Subcutaneous abdominal adipose tissue (tissue), 5 donors: Measurements from ENCODE around the gene RFX2.
"Not testable (repeated sequence)": the region's sequence is repeated elsewhere in the genome, so short reads cannot be mapped to it uniquely, and the experiment has no call there.

Source experiments
- H3K27ac ChIP-seq: one replicate; pipeline ENCODE4 v1.7.0; 2013; ENCODE audit warnings: low read depth, mild to moderate bottlenecking, inconsistent platforms, low read length, moderate library complexity
- H3K27me3 ChIP-seq, 5 donors: one replicate each; pipeline ENCODE4 v1.7.0; 2013; ENCODE audit warnings: low read length in 5 of 5, inconsistent platforms in 1 of 5; ENCODE audit not compliant: control insufficient read depth in 5 of 5, insufficient read depth in 4 of 5
- H3K36me3 ChIP-seq, 5 donors: one replicate each; pipeline ENCODE4 v1.7.0; 2013; ENCODE audit warnings: low read length in 5 of 5; ENCODE audit not compliant: control insufficient read depth in 5 of 5, insufficient read depth in 5 of 5
- H3K4me1 ChIP-seq, 5 donors: one replicate each; pipeline ENCODE4 v1.7.0; 2013; ENCODE audit warnings: low read length in 5 of 5, mild to moderate bottlenecking in 3 of 5, moderate library complexity in 1 of 5; ENCODE audit not compliant: control insufficient read depth in 5 of 5, insufficient read depth in 5 of 5
- H3K4me3 ChIP-seq, 5 donors: one replicate each; pipeline ENCODE4 v1.7.0; 2013; ENCODE audit warnings: low read length in 5 of 5, low read depth in 1 of 5
- H3K9ac ChIP-seq, 5 donors: one replicate each; pipeline ENCODE4 v1.7.0; 2013; ENCODE audit warnings: low read length in 5 of 5, mild to moderate bottlenecking in 4 of 5, moderate library complexity in 3 of 5
- H3K9me3 ChIP-seq, 5 donors: one replicate each; pipeline ENCODE4 v1.7.0; 2013; ENCODE audit warnings: low read length in 5 of 5; ENCODE audit not compliant: control insufficient read depth in 5 of 5
- donor health status: healthy.
- donor health status: healthy.
- donor health status: healthy.
- donor health status: healthy.
- donor health status: healthy.

RFX2 gene

DNA sequence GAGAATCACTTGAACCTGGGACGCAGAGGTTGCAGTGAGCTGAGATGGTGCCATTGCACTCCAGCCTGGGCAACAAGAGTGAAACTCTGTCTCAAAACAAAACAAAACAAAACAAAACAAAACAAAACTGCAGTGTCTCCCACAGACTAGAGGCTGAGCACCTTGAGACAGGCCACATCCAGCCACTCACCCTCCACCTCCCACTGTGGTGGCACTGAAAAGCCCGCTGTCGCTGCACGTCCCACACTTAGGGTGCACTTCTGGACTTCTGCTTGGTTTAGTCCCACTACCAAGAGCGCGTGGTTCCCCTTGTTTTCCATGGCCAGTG is 148.7 kb downstream of the RFX2 start:
- not testable (repeated sequence) for H3K27me3 ChIP-seq, H3K27ac ChIP-seq, H3K9me3 ChIP-seq
- Histone ChIP-seq H3K4me1 (peaks cover 13 to 55% (median 45%) of the 10 kb centered on the region in 5 donors), H3K9ac (peak overlapping the region in 2 of 5 donors; percentile 29 to 64), H3K36me3 (peaks cover 0 to 14% (median 0%) of the 10 kb centered on the region in 5 donors), H3K4me3 (peak overlapping the region; percentile 6 to 51 (median 42))

DNA sequence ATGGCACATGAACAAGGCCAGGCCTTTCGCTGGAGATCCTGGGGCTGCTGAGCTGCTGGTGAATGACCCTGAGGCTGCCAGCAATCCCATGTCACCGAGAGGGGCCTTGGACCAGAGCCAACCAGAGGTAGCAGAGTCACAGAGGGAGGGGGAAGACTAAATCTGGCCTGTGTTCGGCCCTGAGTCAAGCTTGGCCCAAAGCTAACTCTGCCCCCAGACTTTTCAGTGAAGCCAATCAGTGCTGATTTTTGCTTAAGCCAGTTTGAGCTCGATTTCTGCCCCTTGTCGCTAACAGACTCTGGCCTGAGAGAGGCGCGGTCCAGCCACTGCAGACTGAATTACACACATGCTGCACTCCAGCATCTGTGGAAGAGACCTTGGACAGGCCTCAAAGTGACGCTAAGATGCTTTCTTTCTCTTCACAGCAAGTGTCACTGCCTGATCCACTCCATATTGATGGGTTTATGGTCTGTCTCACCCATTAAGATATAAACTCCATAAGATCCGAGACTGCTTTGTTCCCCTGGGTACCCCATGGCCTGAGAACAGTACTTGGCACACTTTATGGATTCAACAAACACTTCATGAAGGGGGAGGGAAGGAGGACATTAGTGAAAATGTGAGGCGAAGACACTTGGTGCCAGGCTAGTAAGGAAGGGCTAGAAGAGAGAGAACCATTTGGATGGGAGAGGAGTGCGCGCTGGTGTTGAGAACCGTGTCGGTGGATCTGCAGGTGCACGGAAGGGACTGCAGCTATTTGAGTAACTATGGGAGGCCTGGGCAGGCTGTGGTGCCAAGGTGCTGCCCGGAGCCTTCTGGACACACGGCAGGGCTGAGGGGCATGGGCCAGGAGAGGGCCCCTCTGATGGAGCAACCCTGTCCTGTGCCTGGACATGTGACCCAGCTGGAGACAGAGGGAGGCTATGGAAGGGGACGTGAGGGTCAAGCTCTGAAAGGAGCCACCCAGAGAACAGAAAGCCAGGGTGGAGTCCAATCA is 150.0 kb downstream of the RFX2 start:
- Histone ChIP-seq H3K27me3 (no peaks in the 10 kb centered on the region), H3K4me1 (peaks cover 13 to 46% (median 37%) of the 10 kb centered on the region in 5 donors), H3K9me3 (no peaks in the 10 kb centered on the region), H3K27ac (no peak overlapping the region), H3K4me3 (no peak overlapping the region), H3K9ac (peak overlapping the region in 3 of 5 donors; percentile 1 to 39 (median 25)), H3K36me3 (peaks cover 0 to 9% (median 0%) of the 10 kb centered on the region in 5 donors)

DNA sequence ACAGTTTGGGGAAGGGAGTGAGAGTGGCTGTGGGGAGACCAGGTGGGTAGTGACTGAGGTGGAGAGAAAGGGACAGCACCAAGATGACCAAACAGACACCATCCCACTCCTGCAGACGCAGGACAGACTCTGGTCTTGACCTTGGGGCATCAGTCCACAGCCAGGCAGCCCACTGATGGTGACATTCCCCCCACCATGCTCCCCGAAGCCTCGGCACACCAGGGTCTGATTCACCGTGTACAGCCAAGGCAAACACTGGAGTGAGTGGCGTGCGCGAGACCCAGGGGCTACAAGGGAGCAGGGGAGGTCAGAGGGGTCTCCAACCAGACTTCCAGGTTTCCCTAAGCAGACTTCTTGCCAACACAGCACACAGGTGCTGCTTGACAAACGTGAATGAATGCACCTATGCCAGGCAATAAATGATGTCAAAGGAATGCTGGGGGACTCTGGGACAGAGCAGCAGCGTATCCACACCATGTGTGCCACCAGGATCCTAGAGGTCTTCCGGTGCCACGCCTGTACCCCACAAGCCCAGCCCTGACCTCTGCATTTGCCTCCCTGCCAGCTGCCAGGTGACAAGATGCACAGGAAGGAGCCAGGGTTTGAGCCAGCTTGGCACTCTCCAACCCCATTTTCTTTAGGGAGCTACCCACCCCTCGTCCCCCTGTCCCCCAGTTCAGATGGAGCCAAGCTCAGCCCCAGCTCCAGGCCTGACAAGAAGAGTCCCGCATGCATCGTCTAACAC is 150.9 kb downstream of the RFX2 start:
- Histone ChIP-seq H3K4me3 (no peak overlapping the region), H3K27ac (no peak overlapping the region), H3K9me3 (no peaks in the 10 kb centered on the region), H3K27me3 (no peaks in the 10 kb centered on the region), H3K4me1 (peaks cover 15 to 51% (median 46%) of the 10 kb centered on the region in 5 donors), H3K36me3 (peaks cover 0 to 9% (median 0%) of the 10 kb centered on the region in 5 donors), H3K9ac (peak overlapping the region in 1 of 5 donors; percentile 17)

DNA sequence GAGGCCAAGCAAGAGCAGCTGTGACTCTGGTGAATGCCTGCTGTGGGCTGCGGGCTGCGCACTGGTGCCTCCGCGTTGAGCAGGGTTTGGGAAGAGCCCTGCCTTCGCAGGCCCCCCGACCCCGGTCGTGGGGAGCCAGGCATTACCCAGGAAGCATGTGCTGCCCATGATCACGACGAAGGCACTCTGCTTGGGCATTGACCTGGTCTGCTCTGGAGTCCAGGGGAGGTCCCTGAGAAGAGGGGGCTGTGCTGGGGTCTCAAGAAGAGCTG is 151.5 kb downstream of the RFX2 start:
- Histone ChIP-seq H3K4me1 (peaks cover 17 to 53% (median 52%) of the 10 kb centered on the region in 5 donors), H3K9ac (no peak overlapping the region), H3K4me3 (no peak overlapping the region), H3K36me3 (peaks cover 0 to 9% (median 0%) of the 10 kb centered on the region in 5 donors), H3K27ac (no peak overlapping the region), H3K27me3 (no peaks in the 10 kb centered on the region), H3K9me3 (no peaks in the 10 kb centered on the region)

DNA sequence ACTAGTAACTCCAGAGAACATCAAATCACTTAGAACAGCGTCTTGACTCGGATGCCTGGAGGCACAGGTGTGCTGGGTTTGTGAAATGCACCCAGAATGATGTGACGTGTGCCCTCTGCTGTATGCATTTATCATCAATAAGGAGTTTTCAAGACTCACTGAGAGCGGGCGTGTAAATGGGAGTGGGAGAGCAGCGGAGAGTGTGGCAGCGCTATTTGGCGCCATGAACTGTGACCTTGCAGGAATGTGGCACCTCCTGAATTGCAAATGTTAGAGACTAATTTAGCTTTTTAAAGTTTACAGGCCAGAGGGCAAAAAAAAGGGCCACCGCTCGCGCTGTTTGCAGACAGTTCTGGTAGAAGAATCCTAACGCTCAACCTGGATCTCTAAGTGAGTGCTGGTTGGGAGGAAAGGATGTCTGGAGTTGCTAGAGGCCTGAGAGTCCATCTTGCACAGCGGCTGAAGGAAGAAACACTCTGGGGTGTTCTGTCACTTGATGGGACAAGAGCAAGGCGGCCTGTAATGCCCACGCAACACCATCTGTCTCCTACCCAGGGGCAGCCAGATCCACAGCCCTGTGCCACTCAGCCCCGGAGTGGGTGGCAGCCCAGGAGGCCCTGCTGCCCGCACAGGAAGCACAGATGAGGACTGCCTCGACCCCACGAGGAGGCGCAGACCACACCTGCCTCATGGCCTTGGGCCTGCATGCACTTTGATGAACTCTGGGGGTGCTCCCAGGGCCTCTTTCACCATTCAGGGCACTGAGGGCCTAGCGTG is 152.0 kb downstream of the RFX2 start:
- no peak overlapping the region for H3K4me3 ChIP-seq
- no peaks in the 10 kb centered on the region for H3K9me3 ChIP-seq
- no peaks in the 10 kb centered on the region for H3K27me3 ChIP-seq
- H3K4me1 ChIP-seq: peaks cover 17 to 58% (median 54%) of the 10 kb centered on the region in 5 donors
- H3K27ac ChIP-seq: no peak overlapping the region
- H3K36me3 ChIP-seq: peaks cover 0 to 9% (median 0%) of the 10 kb centered on the region in 5 donors
- H3K9ac ChIP-seq: no peak overlapping the region

DNA sequence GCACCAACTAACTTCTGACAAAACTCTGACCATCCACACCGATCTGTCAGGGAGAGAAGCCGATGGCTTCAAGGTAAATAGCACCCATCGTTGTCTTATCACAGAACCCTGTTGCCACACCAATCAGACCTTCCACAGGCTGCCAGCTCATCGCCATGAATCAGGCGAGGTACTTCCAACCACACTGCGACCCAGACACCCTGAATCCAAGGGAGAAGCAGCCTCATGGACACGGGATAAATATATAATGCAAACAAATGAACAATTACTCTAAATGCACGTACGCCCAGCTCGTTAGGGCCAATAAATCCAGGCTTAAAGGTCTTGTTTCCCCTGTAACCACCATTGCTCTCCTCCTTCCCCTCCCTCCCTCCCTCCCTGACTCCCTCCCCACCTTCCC is 153.1 kb downstream of the RFX2 start:
- Histone ChIP-seq H3K9me3 (no peaks in the 10 kb centered on the region), H3K36me3 (peaks cover 0 to 9% (median 0%) of the 10 kb centered on the region in 5 donors), H3K4me1 (peaks cover 14 to 58% (median 54%) of the 10 kb centered on the region in 5 donors), H3K4me3 (no peak overlapping the region), H3K27ac (no peak overlapping the region), H3K9ac (no peak overlapping the region), H3K27me3 (no peaks in the 10 kb centered on the region)

DNA sequence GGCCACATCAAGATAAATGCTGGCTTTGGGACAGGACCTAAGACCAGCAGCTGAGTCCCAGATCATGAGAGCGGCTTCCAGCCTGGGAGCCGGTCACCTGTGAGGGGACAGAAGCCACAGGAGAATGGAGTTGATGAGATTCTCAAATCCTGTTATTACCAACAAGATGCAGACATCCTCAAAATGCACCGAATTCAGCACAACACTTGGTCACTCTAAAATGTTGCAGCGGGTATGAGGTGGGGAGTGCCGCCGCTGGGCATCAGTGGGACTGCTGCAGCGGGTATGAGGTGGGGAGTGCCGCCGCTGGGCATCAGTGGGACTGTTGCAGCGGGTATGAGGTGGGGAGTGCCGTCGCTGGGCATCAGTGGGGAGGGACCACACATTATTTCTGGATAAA is 153.6 kb downstream of the RFX2 start:
- H3K36me3 ChIP-seq: peaks cover 0 to 9% (median 0%) of the 10 kb centered on the region in 5 donors
- no peak overlapping the region for H3K9ac ChIP-seq
- no peak overlapping the region for H3K4me3 ChIP-seq
- H3K9me3 ChIP-seq: no peaks in the 10 kb centered on the region
- no peaks in the 10 kb centered on the region for H3K27me3 ChIP-seq
- no peak overlapping the region for H3K27ac ChIP-seq
- H3K4me1 ChIP-seq: peaks cover 12 to 58% (median 54%) of the 10 kb centered on the region in 5 donors

DNA sequence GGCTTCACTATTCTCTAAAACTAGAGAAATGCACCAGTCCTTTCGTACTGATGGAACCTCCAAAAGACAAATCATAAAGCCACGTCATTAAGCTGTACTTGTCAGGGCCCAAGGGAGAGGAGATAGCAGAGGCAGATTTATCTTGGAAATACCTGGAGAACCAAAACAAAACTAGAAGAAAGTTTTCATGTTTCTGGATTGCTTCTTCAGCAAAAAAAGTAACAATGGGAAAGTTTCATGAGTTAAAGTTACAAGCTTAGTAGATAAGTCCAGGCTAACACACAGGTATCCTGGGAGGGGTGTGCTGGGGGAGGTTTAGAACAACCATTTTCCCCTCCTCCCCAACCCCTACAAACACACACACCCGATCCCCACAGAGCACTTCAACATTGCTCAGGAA is 154.0 kb downstream of the RFX2 start:
- no peaks in the 10 kb centered on the region for H3K27me3 ChIP-seq
- H3K9me3 ChIP-seq: no peaks in the 10 kb centered on the region
- H3K9ac ChIP-seq: no peak overlapping the region
- H3K4me1 ChIP-seq: peaks cover 11 to 59% (median 55%) of the 10 kb centered on the region in 5 donors
- H3K27ac ChIP-seq: no peak overlapping the region
- peaks cover 0 to 9% (median 0%) of the 10 kb centered on the region in 5 donors for H3K36me3 ChIP-seq
- H3K4me3 ChIP-seq: no peak overlapping the region

DNA sequence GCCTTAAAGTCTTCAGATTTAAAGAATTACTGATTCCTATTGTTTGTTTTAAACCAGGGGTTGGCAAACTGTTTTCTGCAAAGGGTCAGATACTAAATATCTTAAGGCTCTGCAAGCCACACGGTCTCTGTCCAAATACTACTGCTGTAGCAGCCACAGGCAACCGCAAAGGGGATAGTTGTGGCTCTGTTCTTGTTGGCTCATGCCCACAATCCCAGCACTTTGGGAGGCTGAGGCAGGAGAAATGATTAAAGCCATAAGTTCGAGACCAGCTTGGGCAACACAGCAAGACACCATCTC is 154.7 kb downstream of the RFX2 start:
- Histone ChIP-seq H3K27ac (no peak overlapping the region), H3K9ac (no peak overlapping the region), H3K4me1 (peaks cover 11 to 60% (median 56%) of the 10 kb centered on the region in 5 donors), H3K36me3 (peaks cover 0 to 9% (median 0%) of the 10 kb centered on the region in 5 donors), H3K4me3 (no peak overlapping the region), H3K9me3 (no peaks in the 10 kb centered on the region), H3K27me3 (no peaks in the 10 kb centered on the region)
